Measurements from ENCODE around the gene PTGES.

DNA sequence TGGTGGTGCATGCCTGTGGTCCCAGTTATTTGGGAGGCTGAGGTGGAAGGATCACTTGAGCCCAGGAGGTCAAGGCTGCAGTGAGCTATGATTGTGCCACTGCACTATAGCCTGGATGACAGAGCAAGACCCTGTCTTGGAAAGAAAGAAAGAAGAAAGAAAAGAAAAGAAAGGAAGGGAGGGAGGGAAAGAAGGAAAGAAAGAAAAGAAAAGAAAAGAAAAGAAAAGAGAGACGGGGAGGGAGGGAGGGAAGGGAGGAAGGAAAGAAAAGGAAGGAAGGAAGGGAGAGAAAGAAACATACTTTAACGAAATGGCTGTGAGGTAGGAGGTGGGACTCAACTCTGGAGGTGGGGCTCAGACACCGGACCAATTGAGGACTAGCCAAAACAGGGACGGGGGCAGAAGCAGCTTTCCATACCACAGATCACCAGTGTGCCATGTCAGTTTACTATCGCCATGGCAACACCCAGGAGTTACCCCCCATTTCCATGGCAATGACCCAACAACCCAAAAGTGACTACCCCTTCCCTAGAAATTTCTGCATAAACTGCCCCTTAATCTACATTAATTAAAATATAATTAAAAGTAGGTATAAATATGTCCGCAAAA is 21.3 kb downstream of the PTGES start:
- TF ChIP-seq POLR2A (IDR thresholded peaks at IDR 0.05): no peak
- TF ChIP-seq, protein P1, sequence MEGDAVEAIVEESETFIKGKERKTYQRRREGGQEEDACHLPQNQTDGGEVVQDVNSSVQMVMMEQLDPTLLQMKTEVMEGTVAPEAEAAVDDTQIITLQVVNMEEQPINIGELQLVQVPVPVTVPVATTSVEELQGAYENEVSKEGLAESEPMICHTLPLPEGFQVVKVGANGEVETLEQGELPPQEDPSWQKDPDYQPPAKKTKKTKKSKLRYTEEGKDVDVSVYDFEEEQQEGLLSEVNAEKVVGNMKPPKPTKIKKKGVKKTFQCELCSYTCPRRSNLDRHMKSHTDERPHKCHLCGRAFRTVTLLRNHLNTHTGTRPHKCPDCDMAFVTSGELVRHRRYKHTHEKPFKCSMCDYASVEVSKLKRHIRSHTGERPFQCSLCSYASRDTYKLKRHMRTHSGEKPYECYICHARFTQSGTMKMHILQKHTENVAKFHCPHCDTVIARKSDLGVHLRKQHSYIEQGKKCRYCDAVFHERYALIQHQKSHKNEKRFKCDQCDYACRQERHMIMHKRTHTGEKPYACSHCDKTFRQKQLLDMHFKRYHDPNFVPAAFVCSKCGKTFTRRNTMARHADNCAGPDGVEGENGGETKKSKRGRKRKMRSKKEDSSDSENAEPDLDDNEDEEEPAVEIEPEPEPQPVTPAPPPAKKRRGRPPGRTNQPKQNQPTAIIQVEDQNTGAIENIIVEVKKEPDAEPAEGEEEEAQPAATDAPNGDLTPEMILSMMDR (IDR thresholded peaks at IDR 0.05): no peak
